ENCODE results near the gene RCAN1.

RCAN1 gene

DNA sequence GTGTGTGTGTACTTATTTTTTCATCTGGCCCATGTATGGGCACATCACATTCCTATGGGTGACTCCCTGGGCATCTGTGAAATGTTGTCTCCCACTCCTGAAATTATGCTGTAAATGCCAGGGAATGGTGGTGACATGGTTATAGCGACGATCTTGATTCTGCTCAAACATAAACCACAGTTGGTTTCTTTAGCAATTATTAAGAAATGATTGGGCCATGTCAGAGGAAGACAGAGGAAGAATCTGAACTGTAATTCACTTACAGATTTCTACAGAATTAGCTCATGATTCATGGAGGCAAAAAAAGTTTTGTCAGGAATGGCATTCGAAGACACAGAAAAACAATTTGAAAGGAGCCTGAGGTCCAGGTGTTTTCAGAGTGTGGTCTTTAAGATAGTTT is 77.1 kb downstream of the RCAN1 start:
- DNase-seq (ENCODE audit: low spot score): no peak

DNA sequence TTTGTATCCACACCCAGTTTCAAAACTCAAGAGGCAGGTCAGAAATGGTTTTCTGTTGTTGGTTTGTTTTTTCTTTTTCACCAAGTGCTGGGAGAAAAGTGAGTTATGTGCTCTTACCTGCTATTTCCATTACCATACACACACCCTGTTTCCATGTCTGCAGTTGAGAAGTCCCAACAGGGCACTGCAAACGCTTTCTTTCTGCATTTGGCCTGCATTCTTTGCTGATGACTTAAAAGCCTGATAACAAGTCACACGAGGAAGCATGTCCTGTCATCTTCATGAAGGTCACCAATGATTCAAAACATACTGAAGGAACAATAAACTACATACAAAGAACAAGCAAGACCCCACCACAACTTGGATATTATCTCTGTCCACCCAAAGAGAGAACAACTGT is 78.1 kb downstream of the RCAN1 start:
- no peak for DNase-seq (ENCODE audit: low spot score)

DNA sequence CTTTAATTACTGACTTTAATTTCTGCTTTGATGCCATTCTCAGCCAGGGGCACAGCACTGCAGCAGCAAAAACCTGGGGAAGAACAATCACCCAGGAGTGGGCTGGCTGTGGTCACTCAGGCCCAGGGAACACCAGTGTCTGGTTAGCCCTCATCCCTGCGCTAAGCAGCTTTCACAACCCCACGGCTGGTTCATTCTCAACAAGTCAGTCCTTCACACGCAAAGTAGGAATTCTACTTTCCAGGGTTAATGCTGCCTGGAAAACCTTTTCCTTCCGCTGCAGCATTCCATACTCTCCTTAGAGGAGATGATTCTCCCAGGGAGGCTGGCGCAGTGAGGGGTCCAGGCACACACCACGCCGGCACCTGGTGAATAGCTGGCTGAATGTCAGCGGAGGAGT is 78.6 kb downstream of the RCAN1 start:
- DNase-seq (ENCODE audit: low spot score): no peak

- no peak for DNase-seq (ENCODE audit: low spot score)
Observed at GRCh38 chr21:34535886-34536285, 79.0 kb downstream of the RCAN1 start.

DNA sequence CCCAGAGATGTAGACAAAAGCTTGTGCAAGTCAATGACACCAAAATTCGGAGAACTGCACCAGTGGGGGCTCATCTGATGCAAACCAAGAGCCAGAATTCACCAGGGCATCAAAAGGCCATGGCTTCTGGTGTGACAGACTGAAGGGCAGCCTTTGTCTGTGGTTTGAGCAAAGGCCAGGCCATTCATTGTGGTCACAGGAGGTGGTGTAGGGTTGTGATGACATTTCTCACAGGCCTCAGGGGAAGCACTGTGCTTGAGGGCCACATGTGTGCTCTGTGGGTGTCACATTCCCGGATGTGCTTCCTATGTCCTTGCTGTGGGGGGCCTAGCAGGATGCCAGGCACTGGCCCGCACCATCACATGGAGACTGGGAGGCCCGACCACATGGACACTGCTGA is 80.4 kb downstream of the RCAN1 start:
- peak; percentile 81 for DNase-seq (ENCODE audit: low spot score)

GRCh38 chr21:34533938-34534337 is 81.0 kb downstream of the RCAN1 start:
- no peak for DNase-seq (ENCODE audit: low spot score)

DNA sequence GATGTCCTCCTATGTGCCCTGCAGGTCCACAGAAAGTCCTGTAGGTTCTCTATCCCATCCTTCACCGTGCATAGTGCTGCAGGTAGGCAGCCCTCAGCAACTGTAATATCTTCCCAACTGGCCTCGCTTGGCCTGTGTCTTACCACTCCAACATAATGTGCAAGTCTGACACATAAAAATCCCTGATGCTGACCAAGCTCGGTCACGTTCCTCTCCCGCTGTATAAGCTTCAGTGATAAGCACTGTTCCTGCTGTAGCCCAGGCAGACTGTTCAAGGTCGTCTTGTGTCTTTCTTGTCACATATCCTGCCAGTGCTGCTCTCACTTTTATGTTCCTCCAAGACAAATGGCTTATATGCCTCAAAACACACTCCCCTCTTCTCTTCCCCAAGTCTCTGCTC is 83.5 kb downstream of the RCAN1 start:
- DNase-seq (ENCODE audit: low spot score): no peak

- no peak for DNase-seq (ENCODE audit: low spot score)
Observed at GRCh38 chr21:34530261-34530660, 84.7 kb downstream of the RCAN1 start.

- DNase-seq (ENCODE audit: low spot score): no peak
Observed at GRCh38 chr21:34528131-34528561, 86.8 kb downstream of the RCAN1 start.

GRCh38 chr21:34526618-34527290 is 88.2 kb downstream of the RCAN1 start:
- DNase-seq (ENCODE audit: low spot score): peak; percentile 51

DNA sequence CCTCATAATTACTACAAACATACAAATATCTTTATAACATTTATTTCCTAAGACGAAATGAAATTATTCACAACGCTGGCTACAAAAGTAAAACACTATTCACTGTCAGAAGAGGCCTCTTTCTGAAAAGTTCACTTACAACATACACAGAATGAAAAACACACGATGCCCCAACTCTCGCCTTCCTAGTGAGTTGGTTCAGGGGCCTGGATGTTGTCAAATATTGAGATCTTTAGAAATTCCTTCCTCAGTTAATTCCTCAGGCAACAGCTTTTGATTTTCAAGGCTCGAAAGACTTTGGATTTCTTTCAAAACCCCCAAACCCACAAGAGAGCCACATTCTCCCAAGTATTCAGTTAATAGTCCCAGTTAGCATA is 88.7 kb downstream of the RCAN1 start:
- DNase-seq (ENCODE audit: low spot score): no peak

GRCh38 chr21:34524646-34525601 is 90.0 kb downstream of the RCAN1 start:
- no peak for DNase-seq (ENCODE audit: low spot score)

DNA sequence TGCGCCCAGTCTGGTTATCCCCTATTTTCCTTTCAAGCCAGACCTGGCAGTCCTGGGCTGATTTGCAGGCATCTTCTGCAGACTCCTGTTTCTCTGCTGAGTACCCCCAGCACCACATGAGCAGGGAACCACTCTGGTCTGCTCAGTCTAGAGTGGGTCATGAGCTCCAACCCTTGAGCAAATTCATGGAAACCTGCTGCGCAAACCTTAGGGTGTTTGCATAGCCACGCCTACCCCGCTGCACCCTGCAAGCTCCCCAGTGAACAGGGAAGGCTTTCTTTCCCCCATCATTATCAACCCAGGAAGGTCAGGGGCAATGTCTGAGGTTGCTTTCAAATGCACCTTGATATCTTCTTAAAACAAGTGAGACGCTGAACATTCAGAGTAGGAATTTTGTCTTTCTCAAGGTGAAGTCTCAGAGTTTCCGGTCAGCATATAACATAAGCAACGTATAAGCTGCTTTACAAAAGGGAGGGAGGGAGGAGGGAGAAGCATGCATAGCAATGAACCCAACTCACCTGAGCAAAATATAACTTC is 91.8 kb downstream of the RCAN1 start:
- no peak for DNase-seq (ENCODE audit: low spot score)

GRCh38 chr21:34522284-34522683 is 92.6 kb downstream of the RCAN1 start:
- DNase-seq (ENCODE audit: low spot score): no peak

- DNase-seq (ENCODE audit: low spot score): no peak
Observed at GRCh38 chr21:34521561-34521960, 93.4 kb downstream of the RCAN1 start.

DNA sequence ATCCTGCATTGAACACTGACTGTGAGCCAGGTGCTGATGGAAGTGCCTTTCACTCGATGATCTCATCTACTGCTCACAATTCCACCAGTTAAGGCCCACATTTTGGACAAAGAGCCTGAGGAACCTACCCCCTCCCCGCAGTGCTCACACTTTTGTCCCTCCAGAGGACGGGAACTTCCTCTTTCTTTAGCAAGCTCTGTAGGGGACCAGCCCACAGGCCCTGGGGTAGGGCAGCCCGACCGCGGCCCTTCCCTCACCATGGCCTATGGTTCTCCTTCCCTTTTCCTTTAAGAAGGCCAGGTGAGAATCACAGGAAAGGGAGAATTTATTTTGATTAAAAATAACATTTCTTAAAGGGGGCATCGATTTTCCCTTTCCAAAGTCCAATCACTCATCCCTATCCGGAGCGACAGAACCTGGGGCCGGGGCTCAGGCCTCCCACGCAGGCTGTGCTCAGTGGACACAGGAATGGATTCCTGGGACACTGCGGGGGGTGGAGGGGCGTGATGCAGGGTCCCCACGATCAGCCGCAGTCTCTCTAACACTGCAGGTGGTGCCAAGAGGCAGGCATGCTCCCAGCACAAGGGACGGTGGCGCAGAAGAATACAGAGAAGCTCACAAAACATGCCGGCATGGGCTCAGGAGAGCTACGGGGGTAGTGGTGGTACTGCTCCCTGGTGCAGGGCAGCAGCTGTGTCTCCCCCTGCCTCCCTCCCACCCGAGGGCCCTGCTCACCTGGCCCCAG is 94.0 kb downstream of the RCAN1 start:
- DNase-seq (ENCODE audit: low spot score): no peak

- no peak for DNase-seq (ENCODE audit: low spot score)
Observed at GRCh38 chr21:34520281-34520680, 94.6 kb downstream of the RCAN1 start.

DNA sequence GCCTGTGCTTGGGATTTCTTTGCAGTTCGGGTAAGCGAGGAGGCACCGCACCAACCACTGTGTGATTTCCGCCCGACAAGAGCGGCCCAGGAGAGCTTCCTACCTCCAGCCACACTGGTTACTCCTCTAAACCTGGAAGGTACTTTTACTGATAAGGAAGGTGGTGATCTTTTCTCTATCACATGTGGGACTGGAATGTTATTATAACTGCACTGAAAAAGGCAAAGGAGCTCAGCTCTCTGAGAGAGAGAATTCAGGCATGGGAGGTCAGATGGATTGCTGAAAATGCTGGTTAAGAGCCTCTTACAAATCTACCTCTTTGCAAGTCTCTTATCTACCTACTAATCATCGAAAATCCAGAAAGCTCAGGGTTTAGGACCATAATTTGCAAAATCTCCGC is 95.2 kb downstream of the RCAN1 start:
- no peak for DNase-seq (ENCODE audit: low spot score)

- no peak for DNase-seq (ENCODE audit: low spot score)
Observed at GRCh38 chr21:34519016-34519415, 95.9 kb downstream of the RCAN1 start.

GRCh38 chr21:34518301-34518700 is 96.6 kb downstream of the RCAN1 start:
- DNase-seq (ENCODE audit: low spot score): no peak

DNA sequence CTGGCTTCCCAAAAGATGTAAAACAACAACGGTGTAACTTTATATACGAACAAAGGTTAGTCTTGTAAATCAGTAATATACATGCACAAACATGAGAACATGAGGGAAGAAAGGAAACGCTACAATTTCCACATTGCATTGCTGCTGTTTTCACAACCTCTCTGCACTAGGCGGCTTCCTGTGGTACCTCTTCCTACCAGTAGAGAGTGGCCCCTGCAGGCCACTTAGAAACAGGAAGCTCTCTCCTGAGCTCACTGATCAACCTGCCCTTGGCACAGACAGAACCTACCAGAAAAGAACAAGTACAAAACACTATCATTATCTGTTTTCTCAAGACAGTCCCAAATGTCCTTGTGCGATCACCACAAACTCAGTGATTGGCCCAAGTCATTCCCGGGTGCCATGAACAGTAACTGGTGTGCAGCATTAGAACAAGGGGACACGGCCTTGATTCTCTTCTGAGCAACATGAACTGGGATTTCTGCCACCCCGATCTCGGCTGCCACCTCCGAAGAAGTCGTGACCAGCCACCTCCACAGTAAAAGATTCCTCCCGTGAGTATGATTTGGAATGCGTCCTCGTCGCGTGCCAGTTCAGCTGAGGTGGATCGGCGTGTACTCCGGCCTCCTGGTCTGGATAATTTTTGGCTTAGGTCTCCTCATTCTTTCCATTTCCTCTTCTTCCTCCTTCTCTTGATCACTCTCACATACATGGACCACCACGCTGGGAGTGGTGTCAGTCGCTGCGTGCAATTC is 97.2 kb downstream of the RCAN1 start:
- DNase-seq (ENCODE audit: low spot score): no peak

- no peak for DNase-seq (ENCODE audit: low spot score)
Observed at GRCh38 chr21:34517039-34517438, 97.9 kb downstream of the RCAN1 start.
